Measurements from ENCODE around the gene SIVA1. TPM values are rescaled to one million over a fixed set of nuclear protein-coding genes. Genes with fewer than 3 reads are reported as not detected.
A peak's percentile ranks its signal among the peaks of the same experiment; 100 is the strongest.
"Not testable (repeated sequence)": the region's sequence is repeated elsewhere in the genome, so short reads cannot be mapped to it uniquely, and the experiment has no call there.

The SIVA1 gene
- total RNA-seq, 1 experiment from 2014 or later = 70.0 TPM

- no peak for DNase-seq (ENCODE audit: extremely low read depth, low read depth)
Measured at GRCh38 chr14:104750056-104750752, 2.7 kb upstream of the SIVA1 start.

GRCh38 chr14:104750753-104751057, 2.2 kb upstream of the SIVA1 start:
- DNase-seq (ENCODE audit: extremely low read depth, low read depth) = not testable (repeated sequence)

- DNase-seq (ENCODE audit: extremely low read depth, low read depth) = no peak
Measured at GRCh38 chr14:104751539-104752422, 1.2 kb upstream of the SIVA1 start.

- no peak for DNase-seq (ENCODE audit: extremely low read depth, low read depth)
Measured at GRCh38 chr14:104752423-104752734, 568 bp upstream of the SIVA1 start.

- no peak for DNase-seq (ENCODE audit: extremely low read depth, low read depth)
Measured at GRCh38 chr14:104753528-104754212, 723 bp downstream of the SIVA1 start.

GRCh38 chr14:104754213-104754851, 1.4 kb downstream of the SIVA1 start:
- no peak for DNase-seq (ENCODE audit: extremely low read depth, low read depth)

GRCh38 chr14:104755621-104756020, 2.7 kb downstream of the SIVA1 start:
- DNase-seq (ENCODE audit: extremely low read depth, low read depth) = no peak

GRCh38 chr14:104756477-104757237, 3.7 kb downstream of the SIVA1 start:
- no peak for DNase-seq (ENCODE audit: extremely low read depth, low read depth)

GRCh38 chr14:104757238-104757585, 4.3 kb downstream of the SIVA1 start:
- DNase-seq (ENCODE audit: extremely low read depth, low read depth) = no peak

- DNase-seq (ENCODE audit: extremely low read depth, low read depth) = no peak
Measured at GRCh38 chr14:104757681-104758392, 4.9 kb downstream of the SIVA1 start.

- no peak for DNase-seq (ENCODE audit: extremely low read depth, low read depth)
Measured at GRCh38 chr14:104758981-104759969, 6.3 kb downstream of the SIVA1 start.

GRCh38 chr14:104765517-104765916, 12.6 kb downstream of the SIVA1 start:
- DNase-seq (ENCODE audit: extremely low read depth, low read depth) = no peak

GRCh38 chr14:104766256-104766862, 13.4 kb downstream of the SIVA1 start:
- DNase-seq (ENCODE audit: extremely low read depth, low read depth) = no peak

- no peak for DNase-seq (ENCODE audit: extremely low read depth, low read depth)
Measured at GRCh38 chr14:104766863-104767633, 14.1 kb downstream of the SIVA1 start.

- no peak for DNase-seq (ENCODE audit: extremely low read depth, low read depth)
Measured at GRCh38 chr14:104767634-104767918, 14.6 kb downstream of the SIVA1 start.

GRCh38 chr14:104768437-104769323, 15.7 kb downstream of the SIVA1 start:
- peak; percentile 79 for DNase-seq (ENCODE audit: extremely low read depth, low read depth)
